ENCODE data around the gene IGSF21.

Gene IGSF21

GRCh38 chr1:18141661-18142060 is 34.1 kb downstream of the IGSF21 start:
- H3K4me3 ChIP-seq (ENCODE audit: low read depth, low read length) = no peak overlapping the region
- TF ChIP-seq CTCF (IDR thresholded peaks at IDR 0.05; ENCODE audit: insufficient read depth, low read depth, low read length, missing control alignments) = no peak
- DNase-seq (ENCODE audit: low read depth) = no peak

GRCh38 chr1:18142471-18142870 is 34.9 kb downstream of the IGSF21 start:
- TF ChIP-seq CTCF (IDR thresholded peaks at IDR 0.05; ENCODE audit: insufficient read depth, low read depth, low read length, missing control alignments) = no peak

GRCh38 chr1:18142969-18143368 is 35.4 kb downstream of the IGSF21 start:
- no peak for TF ChIP-seq CTCF (IDR thresholded peaks at IDR 0.05; ENCODE audit: insufficient read depth, low read depth, low read length, missing control alignments)
- H3K4me3 ChIP-seq (ENCODE audit: low read depth, low read length) = no peak overlapping the region
- no peak for DNase-seq (ENCODE audit: low read depth)

More at GRCh38 chr1:18142471-18142870, 34.9 kb downstream of the IGSF21 start:
- no peak overlapping the region for H3K4me3 ChIP-seq (ENCODE audit: low read depth, low read length)
- DNase-seq (ENCODE audit: low read depth) = no peak

GRCh38 chr1:18144062-18144461 is 36.5 kb downstream of the IGSF21 start:
- DNase-seq (ENCODE audit: low read depth) = no peak
- TF ChIP-seq CTCF (IDR thresholded peaks at IDR 0.05; ENCODE audit: insufficient read depth, low read depth, low read length, missing control alignments) = no peak
- no peak overlapping the region for H3K4me3 ChIP-seq (ENCODE audit: low read depth, low read length)

GRCh38 chr1:18144916-18145647 is 37.5 kb downstream of the IGSF21 start:
- no peak overlapping the region for H3K4me3 ChIP-seq (ENCODE audit: low read depth, low read length)
- TF ChIP-seq CTCF (IDR thresholded peaks at IDR 0.05; ENCODE audit: insufficient read depth, low read depth, low read length, missing control alignments) = no peak
- DNase-seq (ENCODE audit: low read depth) = no peak

GRCh38 chr1:18145851-18146618 is 38.4 kb downstream of the IGSF21 start:
- no peak overlapping the region for H3K4me3 ChIP-seq (ENCODE audit: low read depth, low read length)
- no peak for DNase-seq (ENCODE audit: low read depth)
- no peak for TF ChIP-seq CTCF (IDR thresholded peaks at IDR 0.05; ENCODE audit: insufficient read depth, low read depth, low read length, missing control alignments)

All from GM12865 (cell line).